HG02981 (cell line): ENCODE results near the gene TNRC6C.
"Not testable (repeated sequence)": the region's sequence is repeated elsewhere in the genome, so short reads cannot be mapped to it uniquely, and the experiment has no call there.

Source experiments
- ATAC-seq: cut with Tn5 transposase; IDR thresholded peaks from one replicate; pipeline ENCODE4 v1.9.1; 2021; ENCODE audit warnings: mild to moderate bottlenecking, moderate library complexity; ENCODE audit not compliant: unreplicated experiment

The TNRC6C gene

GRCh38 chr17:77959926-77960521 is 1.5 kb downstream of the TNRC6C start:
- ATAC-seq, result no peak

GRCh38 chr17:77961741-77962140 is 3.2 kb downstream of the TNRC6C start:
- ATAC-seq, result no peak

- no peak for ATAC-seq
Observed at GRCh38 chr17:77962348-77962747, 3.8 kb downstream of the TNRC6C start.

- no peak for ATAC-seq
Observed at GRCh38 chr17:77963441-77963840, 4.9 kb downstream of the TNRC6C start.

GRCh38 chr17:77965352-77965751 is 6.8 kb downstream of the TNRC6C start:
- ATAC-seq, result no peak

GRCh38 chr17:77966476-77966875 is 8.0 kb downstream of the TNRC6C start:
- no peak for ATAC-seq

- no peak for ATAC-seq
Observed at GRCh38 chr17:77968788-77969187, 10.3 kb downstream of the TNRC6C start.

- ATAC-seq, result not testable (repeated sequence)
Observed at GRCh38 chr17:77972271-77972670, 13.8 kb downstream of the TNRC6C start.

- no peak for ATAC-seq
Observed at GRCh38 chr17:77973953-77974352, 15.4 kb downstream of the TNRC6C start.

- no peak for ATAC-seq
Observed at GRCh38 chr17:77974396-77974795, 15.9 kb downstream of the TNRC6C start.

- not testable (repeated sequence) for ATAC-seq
Observed at GRCh38 chr17:77982430-77982829, 23.9 kb downstream of the TNRC6C start.

- ATAC-seq, result no peak
Observed at GRCh38 chr17:77990301-77990700, 31.8 kb downstream of the TNRC6C start.

GRCh38 chr17:77993735-77994134 is 35.2 kb downstream of the TNRC6C start:
- not testable (repeated sequence) for ATAC-seq

- ATAC-seq, result no peak
Observed at GRCh38 chr17:77995146-77995852, 36.8 kb downstream of the TNRC6C start.

- ATAC-seq, result no peak
Observed at GRCh38 chr17:77996256-77996655, 37.8 kb downstream of the TNRC6C start.

GRCh38 chr17:77999413-78000173 is 41.1 kb downstream of the TNRC6C start:
- ATAC-seq, result no peak

GRCh38 chr17:78000341-78000740 is 41.8 kb downstream of the TNRC6C start:
- ATAC-seq, result no peak

- no peak for ATAC-seq
Observed at GRCh38 chr17:78001182-78001581, 42.7 kb downstream of the TNRC6C start.

- no peak for ATAC-seq
Observed at GRCh38 chr17:78001612-78002011, 43.1 kb downstream of the TNRC6C start.

GRCh38 chr17:78002166-78002565 is 43.7 kb downstream of the TNRC6C start:
- ATAC-seq, result no peak

- no peak for ATAC-seq
Observed at GRCh38 chr17:78005452-78006171, 47.1 kb downstream of the TNRC6C start.
